PC-3 (cell line): ENCODE results near the gene NXF3.

ENCODE experiments used
- EZH2 ChIP-seq: fragments of 300-600 bp; sonication (generic); IDR thresholded peaks from one replicate; pipeline ENCODE4 v1.6.1; 2017; ENCODE audit warnings: antibody characterized with exemption, mild to moderate bottlenecking, low read length; ENCODE audit not compliant: unreplicated experiment
- TF ChIP-seq, protein P1 (sequence below): fragments of 300-600 bp; sonication (generic); conservative IDR thresholded peaks from 2 replicates; pipeline ENCODE4 v1.5.1; 2017; ENCODE audit warnings: antibody characterized with exemption, low read depth, mild to moderate bottlenecking, low read length

DNA sequence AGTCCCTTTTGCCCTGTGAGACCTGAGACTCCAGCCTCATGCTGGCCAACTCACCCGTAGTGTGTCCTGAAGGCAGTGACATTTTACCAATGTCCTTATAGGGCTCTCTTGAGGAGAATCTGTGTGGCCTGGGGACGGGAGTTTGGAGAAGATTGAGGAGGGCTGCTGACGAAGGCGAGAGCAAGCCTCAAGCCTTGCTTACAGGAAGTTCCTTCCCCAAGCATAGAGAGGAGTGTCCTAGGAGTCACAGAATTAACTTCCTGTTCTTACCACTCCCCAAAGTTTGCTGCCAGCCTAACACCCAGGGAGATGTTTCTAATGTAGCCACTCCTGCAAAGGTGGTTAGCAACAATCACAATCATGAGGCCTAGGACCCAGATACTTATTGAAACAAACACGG is at the start of gene NXF3:
- TF ChIP-seq, protein P1, sequence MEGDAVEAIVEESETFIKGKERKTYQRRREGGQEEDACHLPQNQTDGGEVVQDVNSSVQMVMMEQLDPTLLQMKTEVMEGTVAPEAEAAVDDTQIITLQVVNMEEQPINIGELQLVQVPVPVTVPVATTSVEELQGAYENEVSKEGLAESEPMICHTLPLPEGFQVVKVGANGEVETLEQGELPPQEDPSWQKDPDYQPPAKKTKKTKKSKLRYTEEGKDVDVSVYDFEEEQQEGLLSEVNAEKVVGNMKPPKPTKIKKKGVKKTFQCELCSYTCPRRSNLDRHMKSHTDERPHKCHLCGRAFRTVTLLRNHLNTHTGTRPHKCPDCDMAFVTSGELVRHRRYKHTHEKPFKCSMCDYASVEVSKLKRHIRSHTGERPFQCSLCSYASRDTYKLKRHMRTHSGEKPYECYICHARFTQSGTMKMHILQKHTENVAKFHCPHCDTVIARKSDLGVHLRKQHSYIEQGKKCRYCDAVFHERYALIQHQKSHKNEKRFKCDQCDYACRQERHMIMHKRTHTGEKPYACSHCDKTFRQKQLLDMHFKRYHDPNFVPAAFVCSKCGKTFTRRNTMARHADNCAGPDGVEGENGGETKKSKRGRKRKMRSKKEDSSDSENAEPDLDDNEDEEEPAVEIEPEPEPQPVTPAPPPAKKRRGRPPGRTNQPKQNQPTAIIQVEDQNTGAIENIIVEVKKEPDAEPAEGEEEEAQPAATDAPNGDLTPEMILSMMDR, result no peak
- TF ChIP-seq EZH2, result no peak
